ENCODE results near the gene TKTL1.

The TKTL1 gene

DNA sequence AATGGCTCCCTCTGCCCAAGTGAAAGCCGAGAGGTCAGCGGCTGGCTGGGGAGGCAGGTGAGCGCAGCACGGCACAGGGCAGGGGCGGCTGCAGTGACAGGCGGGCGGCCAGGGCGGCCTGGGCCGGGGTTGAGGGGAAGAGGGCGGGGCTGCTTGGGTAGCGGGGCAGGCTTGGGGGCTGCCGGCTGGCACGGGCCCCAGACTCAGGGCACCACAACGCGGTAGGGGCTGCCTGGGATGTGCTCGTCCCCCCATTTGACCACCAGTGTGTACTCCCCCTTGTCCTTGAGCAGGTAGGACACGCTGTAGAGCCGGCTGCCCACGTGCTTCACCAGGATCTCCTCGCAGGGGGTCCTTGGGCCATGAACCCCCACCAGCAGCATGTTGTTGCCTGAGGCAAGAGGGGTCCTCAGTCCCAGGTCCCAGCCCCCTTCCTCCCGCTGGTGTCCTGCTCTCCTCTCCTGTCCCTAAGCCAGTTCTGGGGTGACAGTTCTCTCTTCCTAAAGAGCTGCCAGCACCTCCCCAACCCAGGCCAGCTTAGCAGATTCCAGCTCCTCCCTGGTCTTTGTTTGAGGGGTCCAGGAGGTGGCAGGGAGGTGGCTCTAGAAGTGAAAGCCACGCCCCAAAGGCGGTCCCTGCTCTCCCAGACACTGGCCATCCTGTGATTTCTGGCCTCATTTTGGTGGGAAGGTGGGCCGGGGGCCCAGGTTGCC, 53.2 kb downstream of the TKTL1 start:
- FAIRE-seq, result peak; percentile 79

DNA sequence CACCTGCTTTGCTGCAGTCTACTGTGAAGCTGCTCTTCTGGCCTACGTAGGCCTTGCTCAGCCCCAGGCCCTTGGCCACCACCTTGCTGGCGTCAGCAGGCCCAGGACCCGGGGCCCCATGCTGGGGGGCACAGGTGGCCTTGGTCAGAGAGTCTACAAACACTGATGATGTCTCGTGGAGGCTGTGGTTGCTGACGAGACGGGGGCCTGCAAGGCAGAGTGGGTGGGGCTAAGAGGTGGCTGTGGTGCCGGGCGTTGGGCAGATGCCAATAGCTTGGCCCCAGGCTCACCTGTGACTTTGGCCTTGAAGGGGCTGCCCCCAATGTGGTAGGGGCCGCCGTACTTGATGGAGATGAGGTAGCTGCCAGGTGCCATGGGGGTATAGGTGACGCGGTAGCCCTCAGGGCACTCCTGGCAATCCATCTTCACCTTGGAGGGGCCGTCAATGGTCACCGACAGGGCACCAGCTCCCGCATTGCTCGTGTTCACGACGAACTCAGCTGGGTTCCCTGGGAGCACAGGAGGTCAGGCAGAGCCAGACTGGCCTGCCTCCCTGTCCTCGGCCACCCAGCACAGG, 53.9 kb downstream of the TKTL1 start:
- FAIRE-seq, result no peak

DNA sequence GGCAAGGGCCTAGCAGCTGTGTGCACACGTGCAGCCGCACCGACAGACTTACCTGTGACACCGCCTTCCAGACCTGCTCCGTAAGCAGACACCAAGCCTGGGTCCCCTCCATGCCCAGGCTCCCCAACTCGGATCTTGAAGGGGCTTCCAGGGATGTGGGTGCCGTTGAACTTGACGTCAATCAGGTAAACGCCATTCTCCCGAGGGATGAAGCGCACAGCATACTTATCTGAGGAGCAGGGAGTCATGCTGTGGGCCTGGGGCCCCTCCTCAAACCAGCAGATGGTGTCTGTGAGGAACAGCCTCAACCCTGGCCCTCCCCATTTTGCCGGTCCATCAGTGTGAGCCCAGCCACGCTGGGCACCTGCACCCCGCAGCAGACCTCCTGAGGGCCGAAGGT, 54.4 kb downstream of the TKTL1 start:
- no peak for FAIRE-seq

DNA sequence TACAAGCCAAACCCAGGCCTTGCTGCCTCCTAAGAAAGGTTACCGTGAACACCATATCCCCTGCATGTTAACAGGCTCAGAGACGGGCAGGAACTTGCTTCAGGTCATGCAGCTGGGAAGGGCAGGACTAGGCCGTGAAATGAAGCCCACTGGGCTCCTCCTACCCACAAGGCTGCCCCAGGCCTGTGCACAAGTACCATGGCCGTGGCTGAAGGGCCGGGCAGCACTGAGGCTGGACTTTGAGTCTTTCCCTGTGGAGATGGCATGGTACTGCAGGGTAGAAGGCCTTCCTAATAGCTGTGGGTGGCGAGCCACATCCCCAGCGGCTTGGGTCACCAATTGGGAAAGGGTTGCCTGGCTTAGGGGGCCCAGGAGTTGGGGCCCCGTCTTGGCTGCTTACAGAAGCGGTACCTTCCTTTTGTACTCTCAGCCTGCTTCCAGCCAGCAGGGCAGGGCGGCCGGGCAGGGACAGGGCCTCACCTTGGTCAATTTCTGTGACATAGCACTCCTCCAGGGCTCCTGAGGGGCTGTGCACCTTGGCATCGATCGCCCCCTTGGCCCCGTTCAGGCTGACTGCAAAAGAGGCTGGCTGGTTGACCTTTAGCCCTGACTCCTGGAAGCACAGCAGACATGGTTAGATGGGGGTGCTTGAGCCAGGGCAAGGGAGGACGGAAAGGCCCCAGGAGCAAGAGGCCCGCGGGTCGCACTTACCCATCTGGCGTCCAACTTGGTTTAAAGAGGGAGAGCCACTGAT, 55.0 kb downstream of the TKTL1 start:
- peak; percentile 30 for FAIRE-seq

DNA sequence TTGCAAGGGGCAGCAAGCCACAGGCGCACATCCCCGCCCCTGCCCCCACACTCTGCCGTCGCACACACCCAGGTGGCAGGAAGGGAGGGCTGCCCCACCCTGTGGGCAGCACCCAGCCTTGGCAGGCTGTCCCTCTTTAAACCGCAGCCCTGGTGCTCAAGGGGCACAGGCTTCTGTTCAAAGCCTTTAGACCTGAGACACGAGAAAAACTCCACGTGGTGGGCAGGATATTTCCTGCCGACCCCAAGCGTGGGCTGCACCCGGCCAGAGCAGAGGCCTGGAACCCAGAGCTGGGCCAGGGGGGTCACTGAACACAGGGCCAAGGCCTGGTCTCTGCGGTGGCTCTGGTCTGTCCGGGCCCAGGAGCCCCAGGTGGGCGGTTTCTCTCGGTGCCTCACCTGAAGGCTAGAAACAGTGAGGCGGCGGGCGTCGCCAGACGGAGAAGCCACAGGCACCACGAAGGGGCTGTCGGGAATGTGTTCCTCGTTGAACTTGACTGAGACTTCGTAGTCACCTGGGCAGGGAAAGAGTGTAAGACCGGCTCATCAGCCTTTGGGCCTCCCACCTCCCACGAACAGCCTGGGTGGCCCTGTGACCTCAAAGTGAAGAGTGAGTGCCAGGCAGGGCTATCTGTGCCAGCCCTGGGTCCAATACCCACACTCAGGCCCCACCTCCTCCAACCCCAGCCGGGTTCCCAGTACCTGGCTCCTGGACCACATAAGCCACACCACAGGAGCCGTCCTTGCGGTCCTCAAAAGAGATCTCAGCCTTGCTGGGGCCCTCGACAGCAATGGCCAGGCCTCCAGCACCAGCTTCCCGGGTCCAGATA, 55.8 kb downstream of the TKTL1 start:
- no peak for FAIRE-seq

DNA sequence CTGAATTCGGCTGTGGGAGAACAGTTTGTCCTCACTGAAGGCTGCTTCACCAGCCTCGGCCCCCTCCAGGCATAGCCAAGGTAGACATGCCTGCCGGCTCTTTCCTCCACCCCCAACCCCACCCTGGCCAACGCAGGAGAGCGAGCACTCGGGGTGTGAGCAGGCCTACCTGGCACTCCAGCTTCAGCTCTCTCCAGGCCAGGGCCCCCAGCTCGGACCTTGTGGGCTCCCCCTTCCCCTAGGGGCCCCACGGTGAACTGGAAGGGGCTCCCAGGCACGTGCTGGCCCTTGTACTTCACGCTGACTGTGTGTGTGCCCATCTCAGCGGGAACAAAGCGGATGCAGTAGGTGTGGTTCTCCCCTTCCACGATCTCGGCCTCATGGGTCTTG, 56.4 kb downstream of the TKTL1 start:
- no peak for FAIRE-seq

DNA sequence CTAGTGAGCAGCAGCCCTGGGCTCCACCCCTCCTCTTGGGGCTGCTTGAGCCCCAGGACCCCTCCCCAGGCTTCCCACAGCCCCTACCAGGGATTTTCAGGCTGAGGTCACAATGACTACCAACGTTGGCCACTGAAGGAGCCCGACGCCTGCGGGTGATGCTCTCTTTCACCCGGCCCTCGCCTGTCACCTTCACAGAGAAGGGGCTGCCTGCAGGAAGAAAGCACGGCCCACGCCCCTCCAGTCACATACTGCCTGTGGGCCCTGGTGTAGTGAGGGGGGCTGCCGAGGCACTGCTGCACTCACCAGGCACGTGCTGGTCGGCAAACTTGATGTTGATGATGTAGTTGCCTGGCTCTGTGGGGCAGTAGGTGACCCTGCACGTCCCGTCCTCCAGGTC, 56.9 kb downstream of the TKTL1 start:
- FAIRE-seq, result no peak

DNA sequence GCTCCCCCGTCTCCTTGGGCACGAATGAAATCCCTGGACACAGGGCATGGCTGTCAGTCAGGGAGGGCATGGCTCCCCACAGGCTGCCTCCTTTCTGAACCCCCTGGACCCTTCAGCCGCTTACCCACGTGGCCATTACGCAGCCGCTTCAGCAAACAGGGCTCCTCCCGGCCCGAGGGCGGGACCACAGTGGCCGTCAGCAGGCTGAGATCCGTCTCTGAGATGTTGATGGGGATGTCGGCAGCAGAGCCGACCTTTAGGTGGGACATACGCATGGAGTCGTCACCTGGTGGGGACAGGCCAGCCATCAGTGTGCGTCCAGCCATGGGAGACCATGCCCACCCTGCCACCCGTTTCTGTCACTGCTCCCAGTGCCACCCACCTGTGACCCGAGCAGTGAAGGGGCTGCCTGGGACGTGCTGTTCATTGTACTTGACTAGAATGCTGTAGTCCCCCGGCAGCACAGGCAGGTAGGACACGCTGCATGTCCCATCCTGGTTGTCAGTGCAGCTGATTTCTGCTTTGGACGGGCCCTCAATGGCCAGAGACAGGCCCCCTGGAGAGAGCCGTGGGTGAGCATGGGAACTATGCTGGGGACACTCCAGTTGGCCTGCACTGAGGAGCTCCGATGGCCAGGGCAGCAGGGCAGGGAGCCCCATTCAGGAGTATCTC, 57.7 kb downstream of the TKTL1 start:
- FAIRE-seq, result no peak

DNA sequence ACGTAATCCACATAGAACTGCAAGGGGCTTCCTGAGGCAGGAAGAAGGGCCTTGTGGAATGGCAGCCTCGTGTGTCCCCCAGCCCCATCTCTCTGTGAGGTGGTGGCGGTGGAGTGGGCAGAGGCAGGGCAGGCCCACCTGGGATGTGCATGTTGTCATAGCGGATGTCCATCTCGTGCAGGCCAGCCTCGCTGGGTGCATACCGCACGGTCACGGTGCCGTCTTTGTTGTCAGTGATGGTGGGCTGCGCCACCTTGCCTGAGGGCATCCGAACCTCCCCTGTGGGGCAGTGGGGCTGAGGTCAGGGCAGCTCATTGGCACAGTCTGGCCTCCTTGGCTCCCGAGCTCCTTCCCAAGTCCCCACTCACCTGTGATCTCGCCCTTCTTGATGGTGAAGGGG, 58.4 kb downstream of the TKTL1 start:
- FAIRE-seq, result no peak

DNA sequence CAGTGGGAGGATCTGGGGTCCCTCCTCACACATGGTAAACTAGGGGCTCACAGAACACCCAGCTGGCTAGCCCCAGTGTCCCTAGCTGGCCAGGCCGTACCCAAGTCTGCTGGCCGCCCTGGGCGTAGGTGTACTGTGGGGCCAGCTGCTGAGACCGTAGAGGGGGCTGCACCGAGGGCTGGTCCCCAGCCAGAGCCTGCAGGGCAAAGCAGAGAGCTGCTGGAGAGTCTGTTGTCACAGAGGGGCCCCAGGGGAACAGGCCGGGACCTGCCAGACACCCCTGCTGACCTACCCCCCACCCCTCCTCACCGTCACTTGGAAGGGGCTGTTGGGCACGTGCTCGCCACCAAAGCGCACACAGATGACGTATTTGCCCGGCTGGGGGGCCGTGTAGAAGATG, 58.9 kb downstream of the TKTL1 start:
- FAIRE-seq, result no peak

DNA sequence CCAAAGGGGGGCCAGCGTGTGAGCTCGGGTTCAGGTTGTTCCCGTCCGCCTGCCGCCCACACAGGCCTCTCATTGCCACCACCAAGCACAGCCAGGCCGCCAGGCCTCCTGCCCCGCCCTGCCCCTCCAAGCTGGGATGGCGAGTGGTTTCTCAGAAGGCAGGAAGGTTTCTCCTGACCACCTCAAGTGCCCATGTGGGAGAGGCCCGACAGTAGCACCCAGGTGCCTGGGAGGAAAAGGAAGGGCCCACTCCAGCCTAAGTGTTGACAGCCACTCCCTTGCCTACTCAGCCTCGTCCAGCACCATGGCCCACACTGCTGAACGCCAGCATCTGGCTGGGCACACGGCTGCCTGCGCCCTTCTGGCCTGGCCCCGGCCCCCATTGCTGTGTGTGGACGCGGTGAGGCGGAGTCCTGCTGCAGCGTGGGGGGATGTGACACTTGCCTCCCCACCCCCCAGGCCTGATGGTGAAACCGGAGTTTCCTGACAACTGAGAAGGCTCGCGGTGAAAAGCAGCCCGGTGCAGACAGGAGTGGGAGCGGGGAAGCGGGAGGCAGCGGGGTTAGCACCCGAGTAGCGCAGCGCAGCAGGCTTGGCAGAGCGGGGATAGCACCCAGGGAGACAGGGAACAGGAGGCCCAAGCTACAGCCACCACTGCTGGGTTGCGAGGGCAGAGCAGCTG, 59.6 kb downstream of the TKTL1 start:
- no peak for FAIRE-seq

DNA sequence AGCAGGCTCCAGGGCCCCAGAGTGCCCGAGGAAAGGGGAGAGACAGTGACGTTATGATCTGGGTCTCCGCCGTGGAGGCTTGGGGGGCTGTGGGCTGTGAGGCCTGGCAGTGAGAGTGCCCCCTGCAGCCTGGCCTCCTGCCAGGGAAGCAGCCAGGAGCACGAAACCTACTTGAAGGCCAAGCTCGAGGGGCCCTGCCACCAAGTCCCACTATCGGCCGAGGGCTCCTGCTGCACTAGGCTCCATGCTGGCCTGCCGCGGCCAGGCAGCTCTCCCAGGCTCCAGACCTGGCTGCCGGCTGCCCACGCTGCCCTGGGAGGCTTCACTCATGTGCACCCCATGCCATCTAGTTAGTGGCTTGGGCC, 60.2 kb downstream of the TKTL1 start:
- FAIRE-seq, result no peak

DNA sequence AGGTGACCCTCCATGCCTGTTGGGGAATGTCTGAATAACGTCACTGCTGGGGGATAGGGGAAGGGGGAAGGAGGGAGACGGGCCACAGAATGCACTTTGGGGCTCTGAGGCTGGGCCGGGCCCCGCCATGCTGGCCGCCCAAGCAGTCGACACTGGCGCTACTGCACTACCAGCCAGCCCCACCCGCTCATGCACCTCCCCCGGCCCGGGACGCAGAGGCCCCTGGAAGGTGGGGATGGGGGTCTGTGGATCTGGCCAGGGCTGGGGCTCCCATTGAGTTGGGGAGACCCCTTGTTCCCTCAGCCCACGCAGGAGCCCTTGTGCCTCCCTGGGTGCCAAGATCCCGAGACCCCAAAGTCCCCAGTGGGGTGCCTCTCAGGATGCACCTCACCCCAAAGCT, 61.0 kb downstream of the TKTL1 start:
- no peak for FAIRE-seq

DNA sequence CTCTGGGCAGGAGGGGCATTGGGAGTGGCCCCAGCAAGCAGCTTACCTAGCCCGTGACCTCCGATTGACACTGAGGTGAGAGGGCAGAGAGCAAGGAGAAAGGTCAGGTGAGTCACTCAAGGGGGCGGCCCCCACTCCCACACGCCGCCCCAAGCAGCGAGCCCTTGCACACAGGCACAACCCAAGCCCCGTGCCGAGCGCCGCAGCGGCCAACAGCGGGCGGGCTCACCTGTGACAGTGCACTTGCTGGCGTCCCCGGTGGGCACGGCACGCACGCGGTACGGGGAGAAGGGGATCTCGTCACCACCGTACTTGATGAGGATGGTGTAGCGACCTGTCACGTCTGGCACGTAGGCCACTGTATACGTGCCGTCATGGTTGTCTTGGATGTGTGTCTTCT, 61.6 kb downstream of the TKTL1 start:
- FAIRE-seq, result no peak

DNA sequence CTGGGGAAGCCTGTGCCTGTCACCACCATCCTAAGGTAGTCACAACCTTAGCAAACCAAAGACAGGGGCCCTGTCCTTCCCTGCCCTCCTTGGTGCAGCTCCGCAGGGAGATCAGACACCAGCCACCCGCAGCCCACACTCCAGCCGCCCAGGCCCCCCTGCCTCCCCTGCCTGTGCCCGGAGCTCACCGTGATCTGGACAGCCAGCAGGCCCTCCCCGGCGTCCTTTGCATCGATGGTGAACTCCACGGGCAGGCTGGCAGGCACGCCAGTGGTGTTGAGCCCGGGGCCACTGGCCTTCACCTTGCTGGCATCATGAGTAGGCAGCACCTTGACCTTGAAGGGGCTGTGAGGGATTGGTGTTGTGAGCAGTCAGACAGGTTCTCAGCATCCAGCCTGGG, 62.4 kb downstream of the TKTL1 start:
- FAIRE-seq, result no peak

DNA sequence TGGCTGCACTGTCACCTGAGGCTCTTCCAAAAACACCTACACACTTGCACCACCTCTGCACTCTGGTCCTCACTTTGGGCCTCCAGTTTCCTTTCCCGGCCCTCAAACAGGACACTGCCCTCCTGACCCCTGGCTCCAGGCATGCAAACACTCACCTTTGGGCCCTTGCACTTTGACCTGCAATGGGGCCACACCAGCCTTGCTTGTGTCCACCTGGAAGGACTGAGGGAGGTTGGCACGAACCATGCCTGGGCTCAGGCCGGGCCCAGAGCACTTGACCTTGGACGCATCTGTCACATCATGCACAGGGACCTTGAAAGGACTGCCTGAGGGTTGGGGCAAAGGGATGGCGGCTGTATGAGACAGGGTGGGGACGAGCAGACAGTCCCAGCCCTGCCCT, 63.2 kb downstream of the TKTL1 start:
- no peak for FAIRE-seq

DNA sequence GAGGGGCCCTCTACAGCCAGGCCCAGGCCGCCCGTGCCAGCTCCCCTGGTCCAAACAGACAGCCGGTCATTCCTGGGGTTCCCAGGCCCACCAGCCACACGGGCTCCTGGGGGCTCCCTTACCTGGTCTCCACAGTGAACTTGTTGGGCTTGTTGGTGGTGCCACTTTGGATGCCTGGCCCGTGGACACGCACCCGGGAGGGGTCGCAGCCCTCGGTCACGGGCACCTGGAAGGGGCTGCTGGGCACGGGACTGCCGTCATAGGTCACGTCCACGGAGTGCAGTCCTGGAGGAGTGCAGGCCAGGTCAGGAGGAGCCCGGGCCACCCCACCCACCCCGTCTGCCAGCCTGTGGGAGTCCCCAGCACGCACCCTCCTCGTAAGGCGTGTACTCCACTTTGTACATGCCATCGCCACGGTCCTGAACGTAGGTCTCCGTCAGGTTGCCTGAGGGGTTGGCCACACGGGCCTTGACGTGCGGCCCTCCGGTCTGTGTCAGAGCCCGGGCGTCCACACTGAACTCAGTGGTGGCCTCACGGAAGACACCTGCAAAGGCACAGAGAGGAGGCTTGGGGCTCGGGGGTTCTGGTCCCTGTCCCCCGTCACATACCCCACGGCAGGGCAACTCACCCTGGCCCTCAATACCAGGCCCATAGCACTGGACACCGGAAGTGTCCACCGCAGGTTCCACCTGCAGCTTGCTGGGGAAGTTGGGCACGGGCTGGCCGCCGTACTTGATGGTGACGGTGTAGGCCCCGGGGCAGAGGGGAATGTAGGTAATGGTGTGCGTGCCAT, 64.0 kb downstream of the TKTL1 start:
- FAIRE-seq, result no peak

DNA sequence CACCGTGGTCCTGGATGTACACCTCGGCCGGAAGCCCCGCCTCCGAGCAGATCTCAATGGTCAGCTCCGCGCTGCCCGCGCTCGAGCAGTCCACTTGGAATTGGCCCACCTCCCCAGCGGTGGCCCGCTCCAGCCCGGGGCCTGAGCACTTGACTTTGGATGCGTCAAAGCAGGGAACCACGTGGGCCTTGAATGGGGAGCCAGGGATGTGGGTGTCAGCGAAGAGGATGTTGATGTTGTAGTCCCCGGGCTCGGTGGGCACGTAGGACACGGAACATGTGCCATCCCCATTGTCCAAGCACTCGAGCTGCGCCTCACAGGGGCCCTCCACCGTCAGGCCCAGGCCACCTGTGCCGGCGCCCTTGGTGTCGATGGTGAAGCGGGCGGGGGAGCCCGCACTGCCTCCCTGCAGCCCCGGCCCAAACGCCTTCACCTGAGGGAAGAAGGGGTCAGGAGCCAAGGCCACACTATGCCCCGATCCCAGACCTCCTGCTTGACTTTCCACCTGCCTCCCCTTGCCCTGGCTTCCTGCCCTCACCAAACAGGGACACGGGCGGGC, 64.6 kb downstream of the TKTL1 start:
- FAIRE-seq, result no peak

DNA sequence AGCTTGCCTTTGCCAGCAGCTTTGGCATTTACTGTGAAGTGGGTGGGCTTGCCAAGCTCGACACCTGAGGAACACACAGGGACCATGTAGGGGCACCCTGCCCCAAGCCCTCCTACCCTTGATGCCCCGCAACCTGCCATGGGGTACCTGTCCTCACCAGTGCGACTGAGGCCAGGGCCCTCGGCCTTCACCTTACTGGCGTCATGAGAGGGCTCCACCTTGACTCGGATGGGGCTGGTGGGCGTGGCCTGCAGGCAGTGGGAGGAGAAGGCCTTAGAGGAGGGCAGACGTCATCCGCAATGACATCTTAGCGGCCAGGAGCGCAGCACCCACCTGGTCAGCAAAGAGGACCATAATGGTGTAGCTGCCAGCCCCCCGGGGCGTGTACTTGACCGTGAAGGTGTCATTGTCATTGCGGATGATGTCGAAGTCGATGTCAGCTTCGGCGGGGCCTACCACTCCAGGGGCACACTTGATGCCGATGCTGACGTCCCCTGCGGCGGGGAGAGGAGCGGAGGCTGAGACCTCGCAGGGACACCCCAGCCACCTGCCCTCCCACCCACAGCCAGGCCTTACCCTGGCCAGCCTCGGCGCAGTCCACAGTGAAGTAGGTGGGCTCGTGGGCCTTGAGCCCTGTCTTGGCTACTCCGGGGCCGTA, 66.6 kb downstream of the TKTL1 start:
- FAIRE-seq, result no peak

DNA sequence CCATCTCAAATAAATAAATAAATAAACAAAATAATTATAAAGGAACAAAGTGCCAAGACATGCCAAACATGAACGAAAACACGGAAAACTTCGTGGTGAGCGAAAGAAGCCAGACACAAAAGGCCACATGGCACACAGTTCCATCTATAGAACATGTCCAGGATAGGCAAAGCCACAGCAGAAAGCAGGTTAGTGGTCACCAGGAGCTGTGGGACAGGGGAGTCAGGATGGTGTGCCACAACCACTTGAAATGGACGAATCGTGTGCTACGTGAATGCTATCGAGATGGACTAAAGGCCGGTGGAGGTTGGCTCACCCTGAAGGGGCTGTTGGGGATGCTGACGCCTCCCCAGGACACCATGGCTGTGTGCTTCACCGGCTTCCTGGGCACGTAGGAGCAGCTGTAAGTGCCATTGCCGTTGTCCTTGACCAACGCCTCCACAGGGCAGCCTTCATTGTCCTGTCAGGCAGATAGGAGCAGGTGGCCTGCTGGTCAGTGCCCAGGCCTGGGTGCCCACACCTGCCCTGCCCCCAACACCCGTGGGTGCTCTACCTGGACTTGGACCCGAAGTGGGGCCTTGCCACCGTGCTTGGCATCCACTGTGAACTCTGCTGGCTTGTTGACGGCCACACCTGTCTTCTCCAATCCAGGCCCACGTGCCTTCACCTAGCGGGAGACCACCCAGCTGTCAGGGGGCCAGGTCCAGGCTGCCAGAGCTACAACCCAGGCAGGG, 68.3 kb downstream of the TKTL1 start:
- no peak for FAIRE-seq

Measured in G401.6 (cell line).